HepG2 (cell line): Measurements from ENCODE around the gene ACSL5.

ENCODE experiments used
- FOSL2 ChIP-seq: sonication (generic); formaldehyde crosslinking; IDR thresholded peaks from 2 replicates; pipeline ENCODE4 v1.4.0; 2020; ENCODE audit warnings: missing genetic modification reagents
- SNRNP70 ChIP-seq: fragments of 200-400 bp; formaldehyde crosslinking; IDR thresholded peaks from 2 replicates; pipeline ENCODE4 v1.6.1; 2017; ENCODE audit warnings: mild to moderate bottlenecking, low read depth, low read length, moderate library complexity

DNA sequence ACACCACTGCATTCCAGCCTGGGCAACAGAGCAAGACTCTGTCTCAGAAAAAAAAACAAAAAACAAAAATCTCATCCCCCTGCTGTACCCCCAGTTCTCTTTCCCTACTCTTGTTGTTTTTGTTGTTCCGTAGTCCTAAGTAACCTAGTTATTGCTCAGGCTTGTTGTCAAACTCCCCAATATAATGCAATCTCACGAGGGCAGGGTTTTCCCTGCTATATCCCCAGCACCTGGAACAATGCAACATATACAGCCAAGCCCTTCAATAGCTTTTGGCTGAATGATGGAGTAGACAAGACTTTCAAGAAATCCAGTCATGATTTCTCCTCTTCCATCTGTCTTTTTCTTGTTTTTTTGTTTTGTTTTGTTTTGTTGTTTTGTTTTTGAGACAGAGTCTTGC lies 10.2 kb downstream of the ACSL5 start:
- TF ChIP-seq SNRNP70, result no peak
- no peak for TF ChIP-seq FOSL2 (CRISPR knock-in tag)
